Measurements from ENCODE around the gene RPS2.
"Not testable (repeated sequence)": the region's sequence is repeated elsewhere in the genome, so short reads cannot be mapped to it uniquely, and the experiment has no call there.

The RPS2 gene

DNA sequence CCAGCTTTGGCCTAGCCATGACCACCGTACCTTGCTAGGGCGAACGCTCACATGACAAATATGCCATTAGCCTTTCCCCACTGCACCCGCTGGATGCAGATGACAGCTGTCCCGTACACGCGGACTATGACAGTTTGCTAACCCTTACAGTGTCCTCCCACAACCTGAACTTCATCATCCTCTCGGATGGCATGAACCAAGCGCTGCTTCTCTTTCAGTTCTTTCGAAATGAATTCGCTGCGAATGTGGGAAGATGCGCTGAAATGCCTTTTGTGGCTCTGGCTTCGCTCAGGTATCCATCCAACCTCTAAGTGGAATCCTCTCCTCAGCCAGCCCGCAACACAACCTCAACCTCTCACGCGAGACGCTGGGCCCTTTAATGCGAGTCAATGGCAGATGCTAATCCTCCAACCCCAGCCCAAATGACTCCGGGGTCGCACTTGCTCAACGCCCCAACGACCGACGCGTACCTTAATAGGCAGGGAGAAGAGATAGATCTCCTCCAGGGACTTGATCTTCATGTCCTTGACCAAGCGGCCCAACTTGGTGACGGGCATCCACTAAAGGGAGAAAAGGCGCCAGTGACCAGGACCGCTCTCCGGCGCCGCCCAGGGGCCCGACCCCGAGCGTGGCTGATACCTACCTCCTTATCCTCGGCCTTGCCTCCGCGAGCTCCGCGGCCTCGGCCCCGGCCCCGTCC, 670 bp downstream of the RPS2 start:
- H3K27me3 ChIP-seq (ENCODE audit: insufficient read depth, poor library complexity, severe bottlenecking), result no peaks in the 10 kb centered on the region
- H3K4me3 ChIP-seq (replicated peaks; ENCODE audit: insufficient read depth, low read length), result peak overlapping the region; percentile 91
- H3K27ac ChIP-seq (replicated peaks), result peak overlapping the region; percentile 94
- peak; percentile 47 for TF ChIP-seq POLR2AphosphoS5 (IDR thresholded peaks at IDR 0.05; ENCODE audit: low read depth)
- TF ChIP-seq, protein P1, sequence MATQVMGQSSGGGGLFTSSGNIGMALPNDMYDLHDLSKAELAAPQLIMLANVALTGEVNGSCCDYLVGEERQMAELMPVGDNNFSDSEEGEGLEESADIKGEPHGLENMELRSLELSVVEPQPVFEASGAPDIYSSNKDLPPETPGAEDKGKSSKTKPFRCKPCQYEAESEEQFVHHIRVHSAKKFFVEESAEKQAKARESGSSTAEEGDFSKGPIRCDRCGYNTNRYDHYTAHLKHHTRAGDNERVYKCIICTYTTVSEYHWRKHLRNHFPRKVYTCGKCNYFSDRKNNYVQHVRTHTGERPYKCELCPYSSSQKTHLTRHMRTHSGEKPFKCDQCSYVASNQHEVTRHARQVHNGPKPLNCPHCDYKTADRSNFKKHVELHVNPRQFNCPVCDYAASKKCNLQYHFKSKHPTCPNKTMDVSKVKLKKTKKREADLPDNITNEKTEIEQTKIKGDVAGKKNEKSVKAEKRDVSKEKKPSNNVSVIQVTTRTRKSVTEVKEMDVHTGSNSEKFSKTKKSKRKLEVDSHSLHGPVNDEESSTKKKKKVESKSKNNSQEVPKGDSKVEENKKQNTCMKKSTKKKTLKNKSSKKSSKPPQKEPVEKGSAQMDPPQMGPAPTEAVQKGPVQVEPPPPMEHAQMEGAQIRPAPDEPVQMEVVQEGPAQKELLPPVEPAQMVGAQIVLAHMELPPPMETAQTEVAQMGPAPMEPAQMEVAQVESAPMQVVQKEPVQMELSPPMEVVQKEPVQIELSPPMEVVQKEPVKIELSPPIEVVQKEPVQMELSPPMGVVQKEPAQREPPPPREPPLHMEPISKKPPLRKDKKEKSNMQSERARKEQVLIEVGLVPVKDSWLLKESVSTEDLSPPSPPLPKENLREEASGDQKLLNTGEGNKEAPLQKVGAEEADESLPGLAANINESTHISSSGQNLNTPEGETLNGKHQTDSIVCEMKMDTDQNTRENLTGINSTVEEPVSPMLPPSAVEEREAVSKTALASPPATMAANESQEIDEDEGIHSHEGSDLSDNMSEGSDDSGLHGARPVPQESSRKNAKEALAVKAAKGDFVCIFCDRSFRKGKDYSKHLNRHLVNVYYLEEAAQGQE (IDR thresholded peaks at IDR 0.05; ENCODE audit: insufficient replicate concordance, low read depth), result no peak
- peak; percentile 48 to 65 for DNase-seq (ENCODE audit: low read depth in 1 of 2, low spot score in 1 of 2)

DNA sequence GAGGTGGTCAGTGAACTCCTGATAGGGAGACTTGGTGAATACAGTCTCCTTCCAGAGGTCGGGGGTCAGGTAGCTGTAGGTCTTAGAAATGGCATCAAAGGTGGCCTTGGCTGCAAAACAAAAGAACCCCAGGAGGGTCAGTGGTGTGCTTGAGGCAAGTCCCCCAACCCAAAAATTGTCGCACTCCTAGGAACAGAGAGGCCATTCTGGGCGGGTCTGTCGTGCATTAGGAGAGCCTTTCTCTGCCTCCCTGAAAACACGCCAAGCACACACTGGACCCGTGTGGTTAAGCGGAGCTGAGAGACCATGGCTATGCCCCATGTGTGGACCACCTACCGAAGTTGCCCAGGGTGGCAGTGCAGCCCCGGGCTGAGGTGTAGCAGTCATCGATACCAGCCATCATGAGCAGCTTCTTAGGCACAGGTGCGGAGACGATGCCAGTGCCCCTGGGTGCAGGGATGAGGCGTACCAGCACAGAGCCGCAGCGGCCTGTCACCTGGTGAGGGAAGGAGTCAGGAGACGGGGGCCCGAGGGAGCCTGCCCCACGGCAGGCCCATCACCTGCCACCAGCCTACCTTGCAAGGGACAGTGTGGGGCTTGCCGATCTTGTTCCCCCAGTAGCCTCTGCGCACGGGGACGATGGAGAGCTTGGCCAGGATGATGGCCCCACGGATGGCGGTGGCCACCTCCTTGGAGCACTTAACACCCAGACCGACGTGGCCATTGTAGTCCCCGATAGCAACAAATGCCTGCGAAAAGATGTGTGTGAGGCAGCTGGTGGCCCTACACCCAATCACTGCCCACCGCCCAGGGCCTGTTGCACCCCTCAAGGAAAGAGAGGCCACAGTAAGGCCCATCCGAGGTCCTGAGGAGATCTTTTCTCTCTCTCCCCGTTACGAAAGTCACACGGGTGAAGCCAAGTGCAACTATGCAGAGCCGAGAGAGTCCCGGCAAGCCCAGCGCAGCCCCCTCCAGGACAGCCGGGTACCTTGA, 2.2 kb downstream of the RPS2 start:
- peak overlapping the region; percentile 91 for H3K4me3 ChIP-seq (replicated peaks; ENCODE audit: insufficient read depth, low read length)
- not testable (repeated sequence) for H3K27me3 ChIP-seq (ENCODE audit: insufficient read depth, poor library complexity, severe bottlenecking); DNase-seq (ENCODE audit: low read depth in 1 of 2, low spot score in 1 of 2)
- H3K27ac ChIP-seq (replicated peaks), result peak overlapping the region; percentile 94

GRCh38 chr16:1961651-1962067, 3.0 kb downstream of the RPS2 start:
- Histone ChIP-seq H3K4me3 (replicated peaks; ENCODE audit: insufficient read depth, low read length) (peak overlapping the region; percentile 20), H3K27me3 (ENCODE audit: insufficient read depth, poor library complexity, severe bottlenecking) (no peaks in the 10 kb centered on the region), H3K27ac (replicated peaks) (peak overlapping the region; percentile 94)
- DNase-seq (ENCODE audit: low read depth in 1 of 2, low spot score in 1 of 2), result peak; percentile 62 to 80
- TF ChIP-seq GABPA (IDR thresholded peaks at IDR 0.05; ENCODE audit: low read depth) (no peak), SPI1 (IDR thresholded peaks at IDR 0.05; ENCODE audit: borderline replicate concordance, low read depth) (peak; percentile 29; the same call in 1 of the 2 replicates), CTCF (IDR thresholded peaks at IDR 0.05; ENCODE audit: insufficient read depth, low read length) (no peak), POLR2AphosphoS5 (IDR thresholded peaks at IDR 0.05; ENCODE audit: low read depth) (no peak; the same call in 1 of the 2 replicates)
- TF ChIP-seq, protein P1 (IDR thresholded peaks at IDR 0.05; ENCODE audit: insufficient replicate concordance, low read depth), result no peak

DNA sequence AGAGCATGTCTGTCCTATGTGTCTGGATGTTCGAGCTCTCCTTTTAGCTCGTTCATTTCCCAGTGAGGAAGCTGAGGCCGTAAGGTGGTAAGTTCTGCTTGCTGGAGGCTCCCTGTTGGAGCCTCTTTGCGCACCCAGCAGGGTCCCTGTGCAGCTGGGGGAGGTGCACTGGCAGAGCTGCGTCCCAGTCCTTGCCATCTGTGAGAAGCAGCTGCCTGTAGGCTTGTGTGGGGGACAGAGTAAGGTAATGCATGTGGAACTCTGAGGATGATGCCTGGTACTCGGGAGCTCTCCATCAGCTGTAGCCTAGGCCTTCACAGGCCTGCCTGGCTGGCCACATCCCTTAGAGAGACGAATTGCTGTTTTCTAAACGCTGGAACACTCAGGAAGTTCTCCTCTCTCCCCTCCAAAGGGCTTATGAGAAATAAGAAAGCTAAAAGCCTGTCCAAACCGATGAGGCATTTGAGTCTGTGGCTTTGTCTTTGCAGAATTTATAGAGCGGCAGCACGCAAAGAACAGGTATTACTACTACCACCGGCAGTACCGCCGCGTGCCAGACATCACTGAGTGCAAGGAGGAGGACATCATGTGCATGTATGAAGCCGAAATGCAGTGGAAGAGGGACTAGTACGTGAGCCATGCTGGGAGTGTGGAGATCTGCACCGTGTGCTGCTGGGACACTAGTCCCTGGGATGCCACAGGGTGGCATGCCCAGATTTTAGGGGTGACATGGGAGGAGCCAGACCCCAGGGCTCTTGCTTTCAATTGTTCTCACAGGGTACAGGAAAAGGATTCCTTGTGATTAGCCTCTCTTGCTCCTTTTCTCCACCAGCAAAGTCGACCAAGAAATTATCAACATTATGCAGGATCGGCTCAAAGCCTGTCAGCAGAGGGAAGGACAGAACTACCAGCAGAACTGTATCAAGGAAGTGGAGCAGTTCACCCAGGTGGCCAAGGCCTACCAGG, 3.7 kb downstream of the RPS2 start:
- DNase-seq (ENCODE audit: low read depth in 1 of 2, low spot score in 1 of 2), result peak in 1 of 2 experiments; percentile 78
- Histone ChIP-seq H3K4me3 (replicated peaks; ENCODE audit: insufficient read depth, low read length) (peak overlapping the region; percentile 91), H3K27ac (replicated peaks) (peak overlapping the region; percentile 87), H3K27me3 (ENCODE audit: insufficient read depth, poor library complexity, severe bottlenecking) (no peaks in the 10 kb centered on the region)
- no peak for TF ChIP-seq SPI1 (IDR thresholded peaks at IDR 0.05; ENCODE audit: borderline replicate concordance, low read depth)
- peak; percentile 98 for TF ChIP-seq POLR2AphosphoS5 (IDR thresholded peaks at IDR 0.05; ENCODE audit: low read depth)
- TF ChIP-seq CTCF (IDR thresholded peaks at IDR 0.05; ENCODE audit: insufficient read depth, low read length), result no peak
- TF ChIP-seq GABPA (IDR thresholded peaks at IDR 0.05; ENCODE audit: low read depth), result no peak
- TF ChIP-seq, protein P1 (IDR thresholded peaks at IDR 0.05; ENCODE audit: insufficient replicate concordance, low read depth), result peak; percentile 50

Measured in HL-60 (cell line).